Lung (tissue), 12 donors: ENCODE measurements around the gene AKT1S1. TPM values are rescaled to one million over a fixed set of nuclear protein-coding genes. Genes with fewer than 3 reads are reported as not detected.

ENCODE experiments used
- ATAC-seq: fragments of 200-7000 bp; cut with Tn5 transposase; one replicate; pipeline ENCODE4 v1.9.1; 2020; ENCODE audit warnings: moderate number of reproducible peaks; ENCODE audit not compliant: insufficient read depth, low FRiP score
- DNase-seq, 3 donors: peaks; one replicate each; pipeline ENCODE4 v3.0.0-alpha.2; 2013 to 2017
- H3K27ac ChIP-seq, 2 donors: one replicate each; pipeline ENCODE4 v1.5.1; 2013; ENCODE audit warnings: mild to moderate bottlenecking in 2 of 2, moderate library complexity in 2 of 2, control low read depth in 1 of 2, inconsistent platforms in 1 of 2, low read depth in 1 of 2, low read length in 1 of 2
- H3K27me3 ChIP-seq, 3 donors: one replicate each; pipeline ENCODE4 v1.5.1; 2013; ENCODE audit warnings: low read length in 2 of 3; ENCODE audit not compliant: control insufficient read depth in 3 of 3, insufficient read depth in 3 of 3
- H3K36me3 ChIP-seq, 4 donors: one replicate each; pipeline ENCODE4 v1.5.1; 2013; ENCODE audit warnings: low read length in 4 of 4, mild to moderate bottlenecking in 1 of 4, moderate library complexity in 1 of 4; ENCODE audit not compliant: control insufficient read depth in 4 of 4, insufficient read depth in 4 of 4
- H3K4me1 ChIP-seq, 5 donors: one replicate each; pipeline ENCODE4 v1.5.1; 2013; ENCODE audit warnings: low read length in 5 of 5, mild to moderate bottlenecking in 2 of 5, moderate library complexity in 1 of 5; ENCODE audit not compliant: control insufficient read depth in 5 of 5, insufficient read depth in 5 of 5
- H3K4me3 ChIP-seq: one replicate; pipeline ENCODE4 v1.5.1; 2013; ENCODE audit warnings: mild to moderate bottlenecking, control low read depth, moderate library complexity
- H3K9ac ChIP-seq, 2 donors: one replicate each; pipeline ENCODE4 v1.5.1; 2013; ENCODE audit warnings: low read length in 2 of 2, control low read depth in 1 of 2; ENCODE audit not compliant: insufficient read depth in 1 of 2
- H3K9me3 ChIP-seq, 4 donors: one replicate each; pipeline ENCODE4 v1.5.1; 2013; ENCODE audit warnings: low read length in 3 of 4, mild to moderate bottlenecking in 1 of 4, moderate library complexity in 1 of 4; ENCODE audit not compliant: control insufficient read depth in 4 of 4, insufficient read depth in 3 of 4
- WGBS, 2 donors: extraction: QIAGEN DNeasy Blood & Tissue Kit; methylation state at CpG; one replicate each; pipeline ENCODE4 v1.1.7; 2013; 5-methylcytosine and 5-hydroxymethylcytosine counted together
- polyA plus RNA-seq, 2 donors: library from polyadenylated mRNA; stranded (reverse); fragments of 200-250 nt; gene quantifications; one replicate each; pipeline ENCODE4 v1.2.1, GENCODE V29; 2013
- total RNA-seq, 2 donors: library from RNA; depleted of rRNA in 1 of 2; stranded (reverse); fragments of >200 nt in 1 of 2; gene quantifications; one replicate each; pipeline ENCODE4 v1.2.1, GENCODE V29; 2014 to 2021
- TF ChIP-seq, protein P1 (sequence below): IDR thresholded peaks from 2 replicates; pipeline ENCODE4 v1.5.1; 2012; ENCODE audit warnings: mild to moderate bottlenecking; ENCODE audit errors: control extremely low read depth, extremely low read depth
- donor health status: control.
- donor health status: control.
- donor health status: Bipolar disorder and iron deficiency.
- donor health status: healthy.
- donor health status: DM: yes; HTN: yes; CAD: no.

The AKT1S1 gene
- total and polyA plus RNA-seq, 4 donors: 6.7 to 46.4 (median 35.9) TPM

DNA sequence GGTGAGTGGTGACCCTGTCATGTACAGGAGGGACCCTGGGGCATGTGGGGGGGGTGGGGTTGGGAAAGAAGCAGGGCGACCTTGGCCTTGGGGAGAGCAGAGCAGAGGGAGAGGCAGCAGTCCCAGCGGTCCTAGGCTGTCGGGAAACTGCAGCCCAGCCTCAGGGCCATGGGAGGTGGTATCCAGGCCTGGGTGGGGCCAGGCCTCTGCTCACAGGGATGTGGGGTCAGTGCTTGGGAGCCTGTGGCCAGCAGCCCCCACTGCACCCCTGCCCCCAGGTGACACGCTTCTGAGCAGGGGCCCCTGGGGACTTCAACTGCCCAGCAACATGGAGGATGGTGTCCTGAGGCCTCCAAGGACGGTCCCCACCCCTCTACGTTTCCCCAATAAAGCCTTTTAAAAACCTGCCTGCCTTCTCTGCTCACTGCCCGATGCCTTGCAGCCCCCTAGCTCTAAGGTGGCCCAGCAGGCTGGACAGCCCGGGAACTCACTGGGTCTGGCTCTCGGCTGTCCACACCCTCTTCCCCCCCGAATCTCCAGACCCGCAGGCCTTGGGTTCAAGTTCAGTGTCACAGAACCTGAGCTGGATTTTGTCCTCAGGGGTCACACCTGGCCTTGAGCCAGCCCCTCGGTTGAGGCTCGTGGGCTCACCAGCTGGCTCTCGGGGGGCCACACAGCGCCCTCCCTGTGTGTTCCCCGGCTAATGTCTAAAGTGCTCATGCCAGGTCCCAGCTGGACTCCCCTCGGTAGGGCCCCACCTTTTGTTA lies 16.6 kb downstream of the AKT1S1 start:
- Histone ChIP-seq H3K27me3 (no peaks in the 10 kb centered on the region), H3K9ac (no peak overlapping the region), H3K4me3 (no peak overlapping the region), H3K4me1 (peaks cover 0 to 15% (median under 1%) of the 10 kb centered on the region in 5 donors), H3K36me3 (peaks cover 0 to 79% (median 37%) of the 10 kb centered on the region in 4 donors), H3K9me3 (no peaks in the 10 kb centered on the region), H3K27ac (no peak overlapping the region)
- DNase-seq: no peak
- no peak for ATAC-seq
- TF ChIP-seq, protein P1, sequence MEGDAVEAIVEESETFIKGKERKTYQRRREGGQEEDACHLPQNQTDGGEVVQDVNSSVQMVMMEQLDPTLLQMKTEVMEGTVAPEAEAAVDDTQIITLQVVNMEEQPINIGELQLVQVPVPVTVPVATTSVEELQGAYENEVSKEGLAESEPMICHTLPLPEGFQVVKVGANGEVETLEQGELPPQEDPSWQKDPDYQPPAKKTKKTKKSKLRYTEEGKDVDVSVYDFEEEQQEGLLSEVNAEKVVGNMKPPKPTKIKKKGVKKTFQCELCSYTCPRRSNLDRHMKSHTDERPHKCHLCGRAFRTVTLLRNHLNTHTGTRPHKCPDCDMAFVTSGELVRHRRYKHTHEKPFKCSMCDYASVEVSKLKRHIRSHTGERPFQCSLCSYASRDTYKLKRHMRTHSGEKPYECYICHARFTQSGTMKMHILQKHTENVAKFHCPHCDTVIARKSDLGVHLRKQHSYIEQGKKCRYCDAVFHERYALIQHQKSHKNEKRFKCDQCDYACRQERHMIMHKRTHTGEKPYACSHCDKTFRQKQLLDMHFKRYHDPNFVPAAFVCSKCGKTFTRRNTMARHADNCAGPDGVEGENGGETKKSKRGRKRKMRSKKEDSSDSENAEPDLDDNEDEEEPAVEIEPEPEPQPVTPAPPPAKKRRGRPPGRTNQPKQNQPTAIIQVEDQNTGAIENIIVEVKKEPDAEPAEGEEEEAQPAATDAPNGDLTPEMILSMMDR: no peak
- 81 to 83% methylated on average over 15 to 17 of the region's 17 CpGs for WGBS, 2 donors

DNA sequence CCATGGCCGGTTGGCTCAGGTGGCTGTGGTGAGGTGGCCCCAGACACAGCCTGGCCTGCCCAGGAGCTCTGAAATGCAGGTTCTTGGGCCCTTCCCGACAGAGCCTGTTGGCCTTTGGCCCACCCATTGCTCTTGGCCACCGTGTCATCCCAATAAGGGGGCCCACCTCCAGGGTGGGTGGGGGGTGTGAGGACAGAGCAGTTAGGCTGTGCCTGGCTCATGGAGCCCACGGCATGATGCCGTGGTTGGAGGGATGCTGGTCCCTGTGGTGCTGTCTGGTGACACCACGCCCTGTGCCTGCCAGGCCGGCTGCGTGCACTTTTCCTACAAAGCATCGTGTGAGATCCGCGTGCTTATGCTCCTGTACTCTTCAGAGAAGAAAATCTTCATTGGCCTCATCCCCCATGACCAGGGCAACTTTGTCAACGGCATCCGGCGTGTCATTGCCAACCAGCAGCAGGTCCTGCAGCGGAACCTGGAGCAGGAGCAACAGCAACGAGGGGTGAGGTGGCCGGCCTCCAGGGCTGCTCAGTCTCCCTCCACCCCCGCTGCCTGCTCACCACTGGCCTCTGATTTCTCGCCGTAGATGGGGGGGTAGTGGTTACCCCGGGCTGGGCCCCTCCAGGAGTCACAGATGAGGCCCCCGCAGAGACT lies 17.3 kb downstream of the AKT1S1 start:
- H3K4me3 ChIP-seq: no peak overlapping the region
- H3K9ac ChIP-seq: no peak overlapping the region
- H3K4me1 ChIP-seq: peaks cover 0 to 11% (median 0%) of the 10 kb centered on the region in 5 donors
- 90 to 93% methylated on average over 22 of the region's 22 CpGs for WGBS, 2 donors
- H3K9me3 ChIP-seq: no peaks in the 10 kb centered on the region
- DNase-seq (no peak), ATAC-seq (no peak)
- H3K27ac ChIP-seq: no peak overlapping the region
- no peaks in the 10 kb centered on the region for H3K27me3 ChIP-seq
- peaks cover 0 to 86% (median 41%) of the 10 kb centered on the region in 4 donors for H3K36me3 ChIP-seq
- TF ChIP-seq, protein P1: no peak

DNA sequence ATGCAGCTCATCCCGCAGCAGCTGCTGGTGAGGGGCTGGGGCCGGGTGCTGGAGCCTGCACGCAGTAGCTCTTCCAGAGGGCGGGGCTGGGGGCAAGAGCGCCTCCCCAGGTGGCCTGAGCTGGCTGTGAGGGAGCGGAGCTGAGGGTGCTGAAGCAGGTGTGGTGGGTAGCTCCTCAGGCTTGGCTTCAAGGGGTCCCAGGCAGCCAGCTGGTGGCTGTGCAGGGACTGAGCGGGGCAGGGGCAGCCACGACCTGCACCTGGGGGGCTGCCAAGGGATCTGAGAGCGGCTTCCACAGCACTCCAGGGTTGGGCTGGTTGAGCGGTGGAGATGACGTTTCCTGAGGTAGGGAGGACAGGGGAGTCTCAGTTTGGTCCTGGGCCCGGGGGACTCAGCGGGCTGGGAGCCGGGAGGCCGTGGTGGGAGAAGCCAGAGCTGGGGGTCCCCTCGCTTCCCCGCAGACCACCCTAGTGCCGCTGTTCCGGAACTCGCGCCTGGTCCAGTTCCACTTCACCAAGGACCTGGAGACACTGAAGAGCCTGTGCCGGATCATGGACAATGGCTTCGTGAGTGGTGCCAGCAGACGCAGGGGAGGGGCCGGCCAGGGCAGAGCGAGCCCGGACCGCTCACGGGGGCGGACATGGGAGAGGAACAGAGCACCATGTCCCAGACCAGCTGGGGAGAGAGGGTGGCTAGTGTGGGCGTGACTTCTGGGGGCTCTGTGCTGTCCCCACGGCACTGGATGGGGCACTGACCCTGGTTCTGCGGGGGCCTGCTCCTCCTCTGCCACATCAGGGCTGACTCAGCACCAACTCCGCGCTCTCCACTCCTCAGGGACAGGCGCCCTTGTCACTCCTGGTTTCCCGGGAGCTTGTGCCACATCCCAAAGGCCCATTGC lies 18.8 kb downstream of the AKT1S1 start:
- TF ChIP-seq, protein P1: no peak
- H3K36me3 ChIP-seq: peaks cover 0 to 78% (median 29%) of the 10 kb centered on the region in 4 donors
- no peaks in the 10 kb centered on the region for H3K27me3 ChIP-seq
- H3K4me1 ChIP-seq: peaks cover 0 to 18% (median 4%) of the 10 kb centered on the region in 5 donors
- H3K4me3 ChIP-seq: no peak overlapping the region
- H3K27ac ChIP-seq: no peak overlapping the region
- 92 to 93% methylated on average over 37 of the region's 37 CpGs for WGBS, 2 donors
- DNase-seq: no peak
- H3K9ac ChIP-seq: no peak overlapping the region
- no peak for ATAC-seq
- H3K9me3 ChIP-seq: no peaks in the 10 kb centered on the region
